ENCODE measurements around the gene C15orf61.

C15orf61 gene

DNA sequence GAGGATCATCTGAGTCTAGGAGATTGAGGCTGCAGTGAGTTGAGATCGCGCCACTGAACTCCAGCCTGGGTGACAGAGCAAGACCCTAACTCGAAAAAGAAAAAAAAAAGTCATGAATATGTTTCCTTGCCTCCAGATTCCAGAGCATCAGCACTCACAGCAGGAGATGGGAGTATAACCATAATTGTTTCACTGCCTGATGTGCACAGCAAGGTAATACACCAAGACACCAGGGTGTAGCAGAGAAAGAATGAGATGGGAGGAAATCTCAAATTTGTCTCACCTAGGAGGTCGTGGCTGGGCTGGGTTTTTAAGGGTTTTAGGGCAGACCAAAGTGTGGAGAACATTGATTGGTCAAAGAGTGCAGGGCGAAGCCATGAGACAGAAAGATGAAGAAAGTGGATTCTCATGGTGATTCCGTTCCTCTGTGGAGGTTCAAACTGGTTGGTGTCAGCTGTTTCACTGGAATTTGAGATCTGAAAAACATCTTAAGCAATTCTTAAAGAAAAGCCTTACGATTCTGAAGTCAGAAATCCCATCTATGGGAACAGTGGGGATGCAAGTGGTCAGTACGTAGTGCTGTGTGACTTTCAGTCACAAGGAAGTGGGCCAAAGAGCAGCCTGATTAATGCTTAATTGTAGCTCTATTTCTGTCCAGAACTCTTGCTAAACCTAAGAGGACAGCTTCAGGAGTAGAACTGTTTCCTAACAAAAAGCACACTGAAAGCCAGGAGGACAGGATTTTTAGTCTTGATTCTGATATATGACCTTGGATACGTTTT is 7.8 kb upstream of the C15orf61 start:
- no peak for DNase-seq (ENCODE audit: low read depth in 2 of 2)

GRCh38 chr15:67515090-67515489 is 5.8 kb upstream of the C15orf61 start:
- DNase-seq (ENCODE audit: low read depth in 2 of 2), result no peak

DNA sequence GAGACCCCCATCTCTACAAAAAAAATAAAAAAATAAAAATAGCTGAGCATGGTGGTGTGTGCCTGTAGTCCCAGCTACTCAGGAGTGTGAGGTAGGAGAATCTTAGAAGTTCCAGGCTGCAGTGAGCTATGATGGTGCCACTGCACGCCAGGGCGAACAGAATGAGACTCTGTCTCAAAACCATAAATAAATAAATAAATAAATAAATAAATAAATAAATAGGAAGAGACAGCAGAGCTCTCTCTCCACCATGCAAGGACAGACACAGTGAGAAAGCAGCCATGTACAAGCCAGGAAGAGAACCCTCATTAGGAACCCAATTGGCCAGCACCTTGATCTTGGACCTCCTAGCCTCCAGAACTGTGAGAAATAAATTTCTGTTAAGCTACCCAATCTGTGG is 5.4 kb upstream of the C15orf61 start:
- no peak for DNase-seq (ENCODE audit: low read depth in 2 of 2)

- peak in 1 of 2 donors; percentile 35 for DNase-seq (ENCODE audit: low read depth in 2 of 2)
Observed at GRCh38 chr15:67520321-67521028, 456 bp upstream of the C15orf61 start.

GRCh38 chr15:67521783-67522568 is 1.0 kb downstream of the C15orf61 start:
- DNase-seq (ENCODE audit: low read depth in 2 of 2), result no peak

DNA sequence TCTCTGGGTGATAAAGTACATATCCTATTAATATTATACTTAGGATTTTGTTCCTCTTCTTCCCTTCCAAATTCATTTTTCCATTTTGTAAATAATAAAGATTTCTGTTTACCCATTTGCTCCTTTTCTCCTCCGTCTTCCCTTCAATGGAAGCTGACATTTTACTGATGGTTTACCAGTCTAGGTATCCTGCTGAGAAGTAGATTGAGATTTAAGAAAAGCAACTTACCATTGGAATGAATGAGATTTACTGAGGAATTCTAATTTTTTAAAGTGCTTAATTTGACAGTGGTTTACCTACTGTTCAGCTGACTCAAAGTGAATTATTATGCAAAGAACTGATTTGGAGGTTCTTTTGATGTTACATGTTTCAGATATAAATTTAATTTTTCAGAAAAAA is 2.4 kb downstream of the C15orf61 start:
- no peak for DNase-seq (ENCODE audit: low read depth in 2 of 2)

- DNase-seq (ENCODE audit: low read depth in 2 of 2), result no peak
Observed at GRCh38 chr15:67524235-67524634, 3.3 kb downstream of the C15orf61 start.

DNA sequence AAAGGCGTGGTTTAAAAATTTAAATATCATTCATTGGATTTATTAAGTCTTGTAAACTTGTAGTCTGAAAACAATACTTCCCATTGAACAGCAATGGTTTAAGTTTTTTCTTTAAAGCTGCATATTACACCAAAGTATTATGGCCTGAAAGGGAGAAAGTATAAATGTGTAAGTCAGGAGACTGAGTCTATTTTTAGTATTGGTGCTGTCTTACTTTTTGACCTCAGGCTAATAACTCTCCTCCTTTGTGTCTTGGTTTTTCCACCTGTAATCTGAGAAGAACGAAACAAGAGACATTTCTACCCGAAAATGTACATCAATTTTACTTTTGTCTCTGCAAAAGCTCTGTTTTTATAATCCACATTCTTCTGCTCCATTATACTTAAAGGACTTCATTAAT is 7.6 kb downstream of the C15orf61 start:
- no peak for DNase-seq (ENCODE audit: low read depth in 2 of 2)

DNA sequence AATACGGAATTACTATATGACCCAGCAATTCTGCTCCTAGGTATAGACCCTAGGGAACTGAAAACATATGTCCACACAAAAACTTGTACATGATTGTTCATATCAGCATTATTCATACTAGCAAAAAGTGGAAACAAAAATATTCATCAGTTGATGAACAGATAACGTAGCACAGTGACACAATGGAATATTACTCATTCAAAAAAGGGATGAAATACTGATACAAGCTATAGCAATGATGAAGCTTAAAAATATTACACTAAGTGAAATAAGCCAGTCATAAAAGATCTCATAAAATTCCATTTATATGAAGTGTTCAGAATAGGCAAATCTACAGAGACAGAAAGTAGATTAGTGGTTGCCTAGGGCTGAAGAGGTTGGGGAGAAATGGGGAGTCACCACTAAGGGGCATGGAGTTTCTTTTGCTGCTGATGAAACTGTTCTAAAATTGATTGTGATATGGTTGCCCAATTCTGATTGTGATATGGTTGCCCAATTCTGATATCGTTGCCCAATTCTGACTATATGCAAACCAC is 10.5 kb downstream of the C15orf61 start:
- no peak for DNase-seq (ENCODE audit: low read depth in 2 of 2)

DNA sequence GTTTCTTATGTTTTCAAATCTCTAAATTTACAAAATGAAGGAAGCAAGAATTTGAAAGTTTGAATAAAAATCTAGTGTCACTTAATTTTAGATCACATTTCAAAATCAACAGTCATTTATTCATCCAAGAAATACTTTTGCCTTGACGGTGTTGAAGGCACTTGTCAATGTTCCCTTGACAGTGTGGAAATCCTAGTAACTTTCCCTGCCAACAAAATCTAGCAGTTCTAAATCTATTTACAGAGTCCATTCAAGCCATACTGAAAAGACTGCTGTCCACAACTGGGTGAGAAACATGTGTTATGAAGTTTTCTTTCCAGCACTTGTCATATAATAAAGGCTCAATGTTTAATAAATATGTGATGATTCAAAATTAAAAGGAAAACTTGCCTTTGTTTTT is 12.9 kb downstream of the C15orf61 start:
- no peak for DNase-seq (ENCODE audit: low read depth in 2 of 2)

- no peak for DNase-seq (ENCODE audit: low read depth in 2 of 2)
Observed at GRCh38 chr15:67534360-67534759, 13.4 kb downstream of the C15orf61 start.

GRCh38 chr15:67537771-67538170 is 16.8 kb downstream of the C15orf61 start:
- DNase-seq (ENCODE audit: low read depth in 2 of 2), result no peak

DNA sequence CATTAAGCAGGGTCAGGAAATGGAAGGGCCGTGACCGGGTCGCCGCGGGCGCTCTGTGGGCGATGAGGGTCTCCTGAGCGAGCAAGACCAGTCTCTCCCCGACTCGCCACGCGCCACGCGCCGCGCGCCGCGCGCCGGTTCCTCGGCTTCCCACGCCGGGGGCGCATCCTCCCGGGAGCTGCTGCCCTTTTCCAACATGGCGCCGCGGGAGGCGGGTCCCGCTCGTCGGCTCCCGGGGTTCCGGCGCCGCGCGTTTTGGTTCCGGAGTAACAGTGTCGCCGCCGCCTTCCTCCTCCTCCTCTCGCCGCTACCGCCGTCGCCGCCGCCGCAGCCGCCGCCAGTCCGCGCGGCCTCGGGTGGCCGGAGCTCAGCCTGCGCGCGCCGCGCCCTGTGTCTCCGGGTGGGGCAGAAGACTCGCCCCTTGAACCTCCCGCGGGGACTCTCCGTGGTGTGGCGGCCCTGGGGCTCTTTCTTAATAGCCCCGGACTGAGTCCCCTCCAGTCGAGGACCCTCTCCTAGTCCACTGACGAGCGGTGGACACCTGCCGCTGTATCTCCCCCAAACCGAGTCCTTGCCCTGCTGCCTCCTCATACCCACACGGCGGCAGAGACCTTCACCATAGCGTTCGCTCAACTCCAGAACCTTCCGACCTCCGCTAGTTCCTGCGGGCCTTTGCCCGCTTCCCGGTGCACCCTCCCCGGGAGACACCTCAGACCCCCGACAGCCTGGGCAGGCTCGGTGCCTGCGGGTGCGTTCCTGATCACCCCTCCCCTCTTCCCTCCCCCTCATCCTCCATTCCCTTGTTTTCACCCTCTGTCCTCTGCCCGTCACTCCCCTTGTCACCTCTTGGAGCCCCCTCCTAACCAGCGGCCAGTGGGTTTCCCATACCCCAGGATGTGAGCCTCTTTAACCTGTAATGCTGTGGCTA is 21.8 kb downstream of the C15orf61 start, which contains the start of gene MAP2K5:
Gene MAP2K5 (plus strand): TSS at position 284 of the 928 bp plus-strand sequence. CDS start 633 bp downstream, at position 917.
- peak; percentile 75 to 80 for DNase-seq (ENCODE audit: low read depth in 2 of 2)

DNA sequence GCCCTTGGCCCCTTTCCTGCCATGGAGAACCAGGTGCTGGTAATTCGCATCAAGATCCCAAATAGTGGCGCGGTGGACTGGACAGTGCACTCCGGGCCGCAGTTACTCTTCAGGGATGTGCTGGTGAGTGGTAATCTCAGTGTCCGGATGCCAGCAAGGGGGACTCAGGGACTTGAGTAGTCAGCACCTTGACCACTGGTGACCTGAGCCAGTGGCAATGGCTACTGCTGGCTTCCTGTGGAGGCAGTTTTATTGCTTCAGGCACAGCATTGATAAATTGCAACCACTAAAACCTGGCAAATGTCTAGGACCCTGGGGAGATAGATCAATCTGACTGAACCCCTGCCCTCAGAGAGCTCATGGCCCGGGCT is 22.4 kb downstream of the C15orf61 start:
- no peak for DNase-seq (ENCODE audit: low read depth in 2 of 2)

GRCh38 chr15:67544475-67544874 is 23.5 kb downstream of the C15orf61 start:
- no peak for DNase-seq (ENCODE audit: low read depth in 2 of 2)

- no peak for DNase-seq (ENCODE audit: low read depth in 2 of 2)
Observed at GRCh38 chr15:67545864-67546263, 24.9 kb downstream of the C15orf61 start.

- DNase-seq (ENCODE audit: low read depth in 2 of 2), result no peak
Observed at GRCh38 chr15:67547064-67547463, 26.1 kb downstream of the C15orf61 start.

DNA sequence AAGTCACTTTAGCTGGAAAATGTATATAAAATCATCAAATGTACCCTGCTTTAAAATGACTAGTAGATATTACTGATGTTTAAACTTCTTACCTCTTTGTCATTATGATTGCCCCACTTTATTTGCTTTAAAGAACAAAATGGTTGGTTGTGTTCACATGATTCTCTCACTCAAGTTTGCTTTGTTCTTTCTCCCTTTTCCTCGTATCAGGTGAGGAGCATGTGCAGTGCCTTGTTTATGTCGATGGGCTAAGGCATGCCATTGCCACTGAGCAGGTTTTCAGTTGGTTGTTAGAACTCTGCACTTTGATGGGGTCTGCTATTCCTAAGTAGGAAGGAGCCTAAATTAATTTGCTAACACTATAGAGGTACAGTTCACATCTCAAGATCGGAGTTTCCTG is 26.9 kb downstream of the C15orf61 start:
- no peak for DNase-seq (ENCODE audit: low read depth in 2 of 2)

GRCh38 chr15:67548236-67548852 is 27.4 kb downstream of the C15orf61 start:
- DNase-seq (ENCODE audit: low read depth in 2 of 2), result no peak

DNA sequence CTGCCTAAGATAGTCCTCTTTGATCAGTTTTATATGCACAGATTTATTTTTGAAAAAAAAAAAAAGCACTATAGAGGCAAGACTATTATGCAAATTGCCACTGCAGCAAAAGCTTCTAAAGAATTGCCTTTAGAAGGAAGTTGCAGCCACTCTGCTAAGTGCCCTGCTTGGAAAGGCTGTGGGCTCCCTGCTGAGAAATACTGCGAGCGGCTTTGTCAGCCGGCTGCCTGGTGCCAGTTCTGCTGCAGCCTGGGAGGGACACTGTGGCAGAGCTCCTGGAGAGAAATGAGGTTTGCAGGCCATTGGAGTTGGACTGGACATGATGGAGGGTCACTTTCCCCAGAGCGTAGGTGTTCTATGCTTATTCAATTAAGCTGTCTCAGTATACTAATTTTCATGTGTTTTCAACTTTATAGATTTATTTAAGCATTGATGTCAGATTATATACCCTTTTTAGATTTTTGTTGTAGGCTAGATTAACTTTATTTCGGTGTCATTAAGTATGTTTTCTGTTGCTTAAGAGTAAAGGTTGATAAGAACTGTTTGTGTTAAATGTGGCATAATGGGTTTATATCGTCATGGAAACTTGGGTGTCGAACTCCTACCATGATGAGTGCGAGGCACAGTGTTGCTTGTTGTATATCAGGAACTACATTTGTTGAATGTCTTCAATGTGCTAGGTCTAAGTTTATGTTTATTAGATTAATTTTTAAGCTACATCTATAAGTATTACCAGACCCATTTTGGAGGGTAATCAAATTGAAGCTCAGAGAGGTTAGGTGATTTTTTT is 28.1 kb downstream of the C15orf61 start:
- no peak for DNase-seq (ENCODE audit: low read depth in 2 of 2)

Data from stimulated activated CD4-positive, alpha-beta T cell treated with anti-CD3 and anti-CD28 coated beads, Interleukin-4, amount 100 ng/mL, for 48 hours (primary cell).